Adrenal gland (tissue), 12 donors: ENCODE measurements around the gene SWAP70. TPM values are rescaled to one million over a fixed set of nuclear protein-coding genes. Genes with fewer than 3 reads are reported as not detected.

Source experiments
- DNase-seq, 7 donors: peaks; one replicate each; pipeline ENCODE4 v3.0.0-alpha.2; 2019 to 2020
- H3K27ac ChIP-seq, 5 donors: fragments of 200-600 bp; sonication (generic) in 4 of 5; 1 replicate in 3 of 5; 2 replicates in 2 of 5; pipeline versions ENCODE4 v1.5.1 to v1.8.0; 2016 to 2020; ENCODE audit warnings: mild to moderate bottlenecking in 1 of 5
- H3K27me3 ChIP-seq: fragments of 200-600 bp; 2 replicates; pipeline ENCODE4 v1.8.0; 2021
- H3K36me3 ChIP-seq, 2 donors: fragments of 200-600 bp; replicated peaks in 1 of 2; 1 replicate in 1 of 2; 2 replicates in 1 of 2; pipeline versions ENCODE4 v1.5.1 to v1.8.0; 2018 to 2022
- H3K4me1 ChIP-seq, 2 donors: fragments of 200-600 bp; replicated peaks in 1 of 2; 1 replicate in 1 of 2; 2 replicates in 1 of 2; pipeline versions ENCODE4 v1.5.1 to v1.8.0; 2018 to 2021
- H3K4me3 ChIP-seq, 4 donors: fragments of 200-600 bp; sonication (generic) in 3 of 4; one replicate each; pipeline ENCODE4 v1.5.1; 2016 to 2018
- H3K9me3 ChIP-seq, 3 donors: fragments of 200-600 bp; sonication (generic) in 1 of 3; replicated peaks in 1 of 3; 1 replicate in 2 of 3; 2 replicates in 1 of 3; pipeline versions ENCODE4 v1.5.1 to v1.8.0; 2016 to 2021
- CTCF ChIP-seq, 6 experiments: fragments of 450-650 bp in 4 of 6; fragments of 200-600 bp in 2 of 6; sonication (generic) in 1 of 6; IDR thresholded peaks; 1 replicate in 5 of 6; 2 replicates in 1 of 6; pipeline versions ENCODE4 v1.5.1 to v1.8.0; 2016 to 2021; ENCODE audit warnings: antibody characterized with exemption in 6 of 6, mild to moderate bottlenecking in 2 of 6, moderate library complexity in 1 of 6
- POLR2A ChIP-seq, 2 donors: fragments of 450-650 bp; IDR thresholded peaks; one replicate each; pipeline ENCODE4 v1.6.1; 2017; ENCODE audit warnings: antibody characterized with exemption in 2 of 2, mild to moderate bottlenecking in 2 of 2, moderate library complexity in 1 of 2
- WGBS, 4 donors: extraction: QIAGEN DNeasy Blood & Tissue Kit in 2 of 4; methylation state at CpG; one replicate each; pipeline versions ENCODE4 v1.1.5 to v1.1.7; 2013 to 2017; 5-methylcytosine and 5-hydroxymethylcytosine counted together
- intact Hi-C, 2 donors: fragments of 100-400 bp; cut with DNase I; formaldehyde crosslinking; loops; one replicate each; pipeline versions ENCODE4 v1.14.1 to v1.15.0; 2022 to 2023
- polyA plus RNA-seq, 3 donors: library from polyadenylated mRNA; stranded (reverse); fragments of 200-250 nt in 2 of 3; fragments of 350-450 nt in 1 of 3; fragmentation: Illumina TruSeq in 1 of 3; extraction: RNeasy Lipid Tissue Mini Kit (QIAGEN cat#74804) in 1 of 3; gene quantifications; one replicate each; pipeline ENCODE4 v1.2.3, GENCODE V29; 2013 to 2014
- total RNA-seq, 9 donors: library from RNA; depleted of rRNA in 4 of 9; stranded (reverse); fragments of >200 nt in 4 of 9; fragments of 120-200 nt in 1 of 9; fragmentation: NEBNext Ultra II Directional in 1 of 9; extraction: Animal tissue kit (Norgen Biotek cat#: 25700) in 1 of 9; gene quantifications; one replicate each; pipeline versions ENCODE4 v1.1.0 to v1.2.4, GENCODE V29; 2013 to 2023
- donor health status: healthy with polysubstance abuse.
- donor health status: Bipolar disorder and iron deficiency.
- donor health status: DM: yes; HTN: yes; CAD: no.
- donor health status: DM: no; HTN: no; CAD: no.
- donor health status: DM: no; HTN: no; CAD: no.
- donor health status: DM: yes; HTN: yes; CAD: no.

SWAP70 gene
- total and polyA plus RNA-seq, 12 donors: 6.5 to 23.5 (median 17.0) TPM

- no peaks in the 10 kb centered on the region for H3K27me3 ChIP-seq
- H3K36me3 ChIP-seq: no peaks in the 10 kb centered on the region
- no peak for DNase-seq
- H3K4me1 ChIP-seq: peaks cover 12 to 23% of the 10 kb centered on the region in 2 donors
- no peak for TF ChIP-seq CTCF (IDR thresholded peaks at IDR 0.05)
- no peak for TF ChIP-seq POLR2A (IDR thresholded peaks at IDR 0.05)
- no peak overlapping the region for H3K27ac ChIP-seq
- H3K9me3 ChIP-seq: no peaks in the 10 kb centered on the region
- 94 to 99% (median 97%) methylated on average over 6 of the region's 6 CpGs for whole genome bisulfite sequencing, 4 donors
- no peak overlapping the region for H3K4me3 ChIP-seq
- intact Hi-C loops: loop anchor here (5.0 to 10.0 kb wide), 3 partner anchors 142 to 548 kb away; partner anchors contain the start of gene ADM (in 1 of the 2)
Observed at GRCh38 chr11:9756878-9757277, 93.0 kb downstream of the SWAP70 start.

- intact Hi-C loops: loop anchor here (2.0 to 10.0 kb wide), 4 partner anchors 143 to 547 kb away; partner anchors contain the start of gene ADM (in 1 of the 2)
Observed at GRCh38 chr11:9757809-9758636, 94.1 kb downstream of the SWAP70 start.

GRCh38 chr11:9758637-9759518 is 95.0 kb downstream of the SWAP70 start:
- H3K27me3 ChIP-seq: no peaks in the 10 kb centered on the region
- peak overlapping the region in 4 of 5 donors; percentile 64 to 84 (median 78) for H3K27ac ChIP-seq
- WGBS, 4 donors: 16 to 45% (median 20%) methylated on average over 24 to 58 of the region's 58 CpGs
- peaks cover 12 to 23% of the 10 kb centered on the region in 2 donors for H3K4me1 ChIP-seq
- intact Hi-C loops: loop anchor here (2.0 to 10.0 kb wide), 4 partner anchors 144 to 546 kb away; partner anchors contain the start of gene ADM (in 1 of the 2)
- H3K4me3 ChIP-seq: peak overlapping the region in 3 of 4 donors; percentile 28 to 86 (median 59)
- TF ChIP-seq POLR2A (IDR thresholded peaks at IDR 0.05): peak in 1 of 2 donors; percentile 5
- TF ChIP-seq CTCF (IDR thresholded peaks at IDR 0.05): peak in 2 of 6 experiments; percentile 8 to 12
- no peaks in the 10 kb centered on the region for H3K9me3 ChIP-seq
- no peaks in the 10 kb centered on the region for H3K36me3 ChIP-seq
- peak; percentile 71 to 85 (median 77) for DNase-seq

More at GRCh38 chr11:9757809-9758636, 94.1 kb downstream of the SWAP70 start:
- peak overlapping the region in 4 of 5 donors; percentile 64 to 84 (median 78) for H3K27ac ChIP-seq
- H3K27me3 ChIP-seq: no peaks in the 10 kb centered on the region
- no peak for TF ChIP-seq POLR2A (IDR thresholded peaks at IDR 0.05)
- peak in 5 of 6 experiments; percentile 31 to 97 (median 96) for TF ChIP-seq CTCF (IDR thresholded peaks at IDR 0.05)
- H3K4me3 ChIP-seq: peak overlapping the region; percentile 28 to 86 (median 44)
- H3K9me3 ChIP-seq: no peaks in the 10 kb centered on the region
- WGBS, 4 donors: 3 to 20% (median 6%) methylated on average over 9 to 64 of the region's 64 CpGs
- H3K4me1 ChIP-seq: peaks cover 12 to 23% of the 10 kb centered on the region in 2 donors
- DNase-seq: peak; percentile 84 to 92 (median 88)
- H3K36me3 ChIP-seq: no peaks in the 10 kb centered on the region
